PFSK-1 (cell line): Measurements from ENCODE around the gene FOXK2.

ENCODE experiments used
- FOXP2 ChIP-seq: optimal IDR thresholded peaks from 2 replicates; pipeline ENCODE3; 2011; ENCODE audit warnings: borderline replicate concordance, control low read depth, inconsistent platforms; ENCODE audit not compliant: insufficient read depth; ENCODE audit errors: extremely low read length, extremely low read depth
- POLR2AphosphoS5 ChIP-seq: IDR thresholded peaks from 2 replicates; pipeline ENCODE4 v1.6.1; 2012; ENCODE audit warnings: low read depth, mild to moderate bottlenecking, control low read depth, low read length, moderate library complexity
- REST ChIP-seq, 2 experiments: IDR thresholded peaks; 2 replicates each; pipeline versions ENCODE4 v1.6.1 to v1.8.0; 2011 to 2012; ENCODE audit warnings: low read depth in 2 of 2, low read length in 2 of 2, control low read depth in 1 of 2, inconsistent platforms in 1 of 2, mild to moderate bottlenecking in 1 of 2, moderate library complexity in 1 of 2; ENCODE audit not compliant: insufficient read depth in 1 of 2
- SIN3A ChIP-seq: IDR thresholded peaks from 2 replicates; pipeline ENCODE4 v1.6.1; 2012; ENCODE audit warnings: mild to moderate bottlenecking, low read length, moderate library complexity, borderline replicate concordance; ENCODE audit not compliant: insufficient read depth
- TAF1 ChIP-seq: IDR thresholded peaks from 2 replicates; pipeline ENCODE4 v1.6.1; 2012; ENCODE audit warnings: low read length, control low read depth, borderline replicate concordance; ENCODE audit not compliant: insufficient read depth

FOXK2 gene

GRCh38 chr17:82505296-82505695, 14.2 kb upstream of the FOXK2 start:
- no peak for TF ChIP-seq SIN3A
- TF ChIP-seq FOXP2 = no peak
- TF ChIP-seq TAF1 = no peak
- no peak for TF ChIP-seq REST (IDR thresholded peaks at IDR 0.05; ENCODE audit: insufficient read depth in 1 of 2, low read depth in 2 of 2, low read length in 2 of 2)
- TF ChIP-seq POLR2AphosphoS5 = no peak

- TF ChIP-seq POLR2AphosphoS5 = no peak
- no peak for TF ChIP-seq TAF1
- TF ChIP-seq FOXP2 = no peak
- TF ChIP-seq SIN3A = no peak
- TF ChIP-seq REST (IDR thresholded peaks at IDR 0.05; ENCODE audit: insufficient read depth in 1 of 2, low read depth in 2 of 2, low read length in 2 of 2) = no peak
Measured at GRCh38 chr17:82507631-82508175, 11.8 kb upstream of the FOXK2 start.

- TF ChIP-seq POLR2AphosphoS5 (no peak), REST (IDR thresholded peaks at IDR 0.05; ENCODE audit: insufficient read depth in 1 of 2, low read depth in 2 of 2, low read length in 2 of 2) (no peak), TAF1 (no peak), FOXP2 (no peak), SIN3A (no peak)
Measured at GRCh38 chr17:82517230-82517865, 2.2 kb upstream of the FOXK2 start.

- no peak for TF ChIP-seq FOXP2
- TF ChIP-seq TAF1 = no peak
- TF ChIP-seq SIN3A = no peak
- no peak for TF ChIP-seq POLR2AphosphoS5
- TF ChIP-seq REST (IDR thresholded peaks at IDR 0.05; ENCODE audit: insufficient read depth in 1 of 2, low read depth in 2 of 2, low read length in 2 of 2) = no peak
Measured at GRCh38 chr17:82519971-82520903, 705 bp downstream of the FOXK2 start.
